Epithelial cell of proximal tubule (primary cell): ENCODE results near the gene POU6F2. TPM values are rescaled to one million over a fixed set of nuclear protein-coding genes. Genes with fewer than 3 reads are reported as not detected.
A peak's percentile ranks its signal among the peaks of the same experiment; 100 is the strongest.

ENCODE experiments used
- DNase-seq: peaks from one replicate; pipeline ENCODE4 v3.0.0-alpha.2; 2011; ENCODE audit warnings: low read depth
- H3K4me3 ChIP-seq: 2 replicates; pipeline ENCODE4 v1.5.1; 2011; ENCODE audit warnings: low read depth, mild to moderate bottlenecking, low read length
- total RNA-seq: library from RNA; depleted of rRNA; stranded (reverse); fragments of >200 nt; gene quantifications from 2 replicates; pipeline ENCODE4 v1.2.3, GENCODE V29; 2015
- TF ChIP-seq, protein P1 (sequence below): conservative IDR thresholded peaks from 2 replicates; pipeline ENCODE4 v1.5.1; 2012; ENCODE audit warnings: low read depth, mild to moderate bottlenecking, low read length

Gene POU6F2
- total RNA-seq, 1 donor from 2014 or later: not detected

GRCh38 chr7:39056153-39056552 lies 78.4 kb downstream of the POU6F2 start:
- TF ChIP-seq, protein P1, sequence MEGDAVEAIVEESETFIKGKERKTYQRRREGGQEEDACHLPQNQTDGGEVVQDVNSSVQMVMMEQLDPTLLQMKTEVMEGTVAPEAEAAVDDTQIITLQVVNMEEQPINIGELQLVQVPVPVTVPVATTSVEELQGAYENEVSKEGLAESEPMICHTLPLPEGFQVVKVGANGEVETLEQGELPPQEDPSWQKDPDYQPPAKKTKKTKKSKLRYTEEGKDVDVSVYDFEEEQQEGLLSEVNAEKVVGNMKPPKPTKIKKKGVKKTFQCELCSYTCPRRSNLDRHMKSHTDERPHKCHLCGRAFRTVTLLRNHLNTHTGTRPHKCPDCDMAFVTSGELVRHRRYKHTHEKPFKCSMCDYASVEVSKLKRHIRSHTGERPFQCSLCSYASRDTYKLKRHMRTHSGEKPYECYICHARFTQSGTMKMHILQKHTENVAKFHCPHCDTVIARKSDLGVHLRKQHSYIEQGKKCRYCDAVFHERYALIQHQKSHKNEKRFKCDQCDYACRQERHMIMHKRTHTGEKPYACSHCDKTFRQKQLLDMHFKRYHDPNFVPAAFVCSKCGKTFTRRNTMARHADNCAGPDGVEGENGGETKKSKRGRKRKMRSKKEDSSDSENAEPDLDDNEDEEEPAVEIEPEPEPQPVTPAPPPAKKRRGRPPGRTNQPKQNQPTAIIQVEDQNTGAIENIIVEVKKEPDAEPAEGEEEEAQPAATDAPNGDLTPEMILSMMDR: no peak
- no peak for DNase-seq
- H3K4me3 ChIP-seq: no peak overlapping the region

DNA sequence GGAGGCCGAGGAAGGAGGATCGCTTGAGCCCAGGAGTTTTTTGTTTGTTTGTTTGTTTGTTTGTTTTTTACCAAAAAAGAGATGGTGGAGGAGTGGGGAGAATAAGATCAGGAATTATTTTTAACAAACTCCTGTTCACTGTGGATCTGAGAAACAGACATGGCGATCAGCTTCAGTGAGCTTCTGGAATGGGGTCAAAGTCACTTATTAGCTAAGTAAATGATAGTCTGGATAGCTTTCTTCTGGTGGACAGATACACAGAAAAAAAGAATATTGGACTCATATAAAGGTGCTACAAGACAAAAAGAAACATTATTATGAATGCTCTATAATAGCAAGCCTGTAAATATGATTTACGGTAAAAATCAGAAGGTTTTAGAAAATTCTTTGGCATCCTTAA lies 85.1 kb downstream of the POU6F2 start:
- peak; percentile 45 for DNase-seq
- H3K4me3 ChIP-seq: no peak overlapping the region
- TF ChIP-seq, protein P1: no peak

DNA sequence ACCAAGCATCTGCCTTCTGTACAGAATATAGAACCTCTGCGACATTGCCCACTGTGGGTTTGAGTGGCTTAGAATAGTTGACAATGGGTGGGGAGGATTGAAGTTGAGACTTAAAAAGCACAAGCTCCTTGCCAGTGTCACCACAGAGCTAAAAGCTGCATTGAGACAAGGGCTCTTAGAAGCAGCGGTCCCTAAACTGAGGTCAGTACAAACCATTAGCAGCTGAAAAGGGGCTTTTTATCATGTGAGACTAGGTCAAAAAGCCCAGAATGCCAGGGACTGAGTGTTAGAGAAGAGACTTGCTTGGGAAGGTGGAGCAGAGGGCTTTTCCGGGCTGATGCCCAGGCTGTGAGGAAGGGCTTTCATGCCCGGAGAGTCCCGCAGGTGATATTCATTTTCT lies 91.3 kb downstream of the POU6F2 start:
- DNase-seq: no peak
- TF ChIP-seq, protein P1: no peak
- H3K4me3 ChIP-seq: no peak overlapping the region

- TF ChIP-seq, protein P1: no peak
- no peak overlapping the region for H3K4me3 ChIP-seq
- DNase-seq: no peak
These were observed 92.5 kb downstream of the POU6F2 start for GRCh38 chr7:39069896-39070881.

DNA sequence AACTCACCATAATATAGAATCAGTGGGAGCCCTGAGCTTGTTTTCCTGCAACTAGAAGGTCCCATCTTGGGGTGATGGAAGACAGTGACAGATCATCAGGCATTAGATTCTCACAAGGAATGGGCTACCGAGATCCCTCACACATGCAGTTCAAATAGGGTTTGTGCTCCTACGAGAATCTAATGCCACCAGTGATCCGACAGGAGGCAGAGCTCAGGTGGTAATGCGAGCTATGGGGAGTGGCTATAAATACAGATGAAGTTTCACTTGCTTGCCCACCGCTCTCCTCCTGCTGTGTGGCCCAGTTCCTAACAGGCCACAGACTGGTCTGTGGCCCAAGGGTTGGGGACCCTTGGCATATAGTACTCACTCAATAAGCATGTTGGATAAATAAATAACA lies 93.4 kb downstream of the POU6F2 start:
- TF ChIP-seq, protein P1: no peak
- DNase-seq: no peak
- no peak overlapping the region for H3K4me3 ChIP-seq

GRCh38 chr7:39073432-39073831 lies 95.7 kb downstream of the POU6F2 start:
- peak overlapping the region; percentile 5 for H3K4me3 ChIP-seq
- TF ChIP-seq, protein P1: no peak
- no peak for DNase-seq
